ENCODE results near the gene AMDHD2.

- TF ChIP-seq EZH2 (IDR thresholded peaks at IDR 0.05; ENCODE audit: insufficient read depth, poor library complexity, severe bottlenecking) (no peak), EZH2phosphoT487 (IDR thresholded peaks at IDR 0.05; ENCODE audit: insufficient read depth, low read depth) (no peak)
These were observed 5.6 kb upstream of the AMDHD2 start for GRCh38 chr16:2514333-2515179.

All from GM23248 (cell line).